Activated naive CD8-positive, alpha-beta T cell treated with anti-CD3 and anti-CD28 coated beads, Interleukin-2, amount 10 ng/mL, durations not matched to agents 7 days and 5 days (primary cell): ENCODE measurements around the gene MRPL28. TPM values are rescaled to one million over a fixed set of nuclear protein-coding genes. Genes with fewer than 3 reads are reported as not detected.
"Not testable (repeated sequence)": the region's sequence is repeated elsewhere in the genome, so short reads cannot be mapped to it uniquely, and the experiment has no call there.

ENCODE experiments used
- ATAC-seq: fragments of 150-1000 bp; cut with Tn5 transposase; one replicate; pipeline ENCODE4 v1.10.0; 2021; ENCODE audit warnings: low read depth, moderate library complexity
- POLR2A ChIA-PET: fragments of 350-600 bp; sonication (Branson Sonifier 250); formaldehyde crosslinking; loops from one replicate; lab custom pipeline; 2021; ENCODE audit warnings: antibody characterized with exemption; lab: Charles Lee
- DNase-seq: peaks from one replicate; pipeline ENCODE4 v3.0.0; 2021
- H3K27ac Mint-ChIP-seq: one replicate; pipeline ENCODE4 v1.8.0; 2022; ENCODE audit warnings: mild to moderate bottlenecking, mixed read lengths
- H3K27me3 Mint-ChIP-seq: one replicate; pipeline ENCODE4 v1.8.0; 2022; ENCODE audit warnings: mild to moderate bottlenecking, moderate library complexity, mixed read lengths
- H3K36me3 Mint-ChIP-seq: one replicate; pipeline ENCODE4 v1.8.0; 2021; ENCODE audit warnings: mild to moderate bottlenecking, mixed read lengths
- H3K4me1 Mint-ChIP-seq: one replicate; pipeline ENCODE4 v1.8.0; 2021; ENCODE audit warnings: mixed read lengths
- H3K4me3 Mint-ChIP-seq: one replicate; pipeline ENCODE4 v1.8.0; 2022; ENCODE audit warnings: mild to moderate bottlenecking, moderate library complexity, mixed read lengths
- H3K9me3 Mint-ChIP-seq: one replicate; pipeline ENCODE4 v1.8.0; 2021; ENCODE audit warnings: mixed read lengths
- total RNA-seq, 2 experiments: library from RNA; stranded (reverse); gene quantifications; one replicate each; pipeline ENCODE4 v1.2.3, GENCODE V29; 2021

The MRPL28 gene
- total RNA-seq, 2 experiments from 2014 or later, result 64.4 to 67.5 TPM

GRCh38 chr16:398561-399339 is 28.4 kb upstream of the MRPL28 start:
- POLR2A ChIA-PET, result no interaction called here
- ATAC-seq (no peak), DNase-seq (peak; percentile 32)
- no peaks in the 10 kb centered on the region for H3K9me3 Mint-ChIP-seq
- no peak overlapping the region for H3K27ac Mint-ChIP-seq
- peaks cover 29% of the 10 kb centered on the region for H3K27me3 Mint-ChIP-seq
- peaks cover 10% of the 10 kb centered on the region for H3K4me1 Mint-ChIP-seq
- H3K36me3 Mint-ChIP-seq, result no peaks in the 10 kb centered on the region
- H3K4me3 Mint-ChIP-seq, result no peak overlapping the region

GRCh38 chr16:397736-398332 is 27.5 kb upstream of the MRPL28 start:
- Mint-ChIP-seq H3K36me3 (no peaks in the 10 kb centered on the region), H3K27ac (no peak overlapping the region), H3K27me3 (peaks cover 29% of the 10 kb centered on the region), H3K4me1 (peaks cover 10% of the 10 kb centered on the region), H3K9me3 (no peaks in the 10 kb centered on the region), H3K4me3 (peak overlapping the region; percentile 32)
- POLR2A ChIA-PET, result no interaction called here
- DNase-seq, result peak; percentile 44
- no peak for ATAC-seq

GRCh38 chr16:397135-397661 is 26.9 kb upstream of the MRPL28 start, which contains the start of gene NME4:
Gene NME4 (plus strand): TSS chr16:397199. CDS start chr16:397223, 24 bp downstream.
- Mint-ChIP-seq H3K36me3 (no peaks in the 10 kb centered on the region), H3K27me3 (peaks cover 29% of the 10 kb centered on the region), H3K9me3 (no peaks in the 10 kb centered on the region), H3K4me1 (peaks cover 12% of the 10 kb centered on the region), H3K4me3 (peak within 1 kb of the TSS; percentile 73), H3K27ac (peak within 1 kb of the TSS; percentile 68)
- POLR2A ChIA-PET, result no interaction called here
- DNase-seq, result peak; percentile 45
- no peak for ATAC-seq

GRCh38 chr16:396605-397004 is 26.3 kb upstream of the MRPL28 start:
- H3K27me3 Mint-ChIP-seq, result peaks cover 29% of the 10 kb centered on the region
- POLR2A ChIA-PET, result no interaction called here

GRCh38 chr16:396199-396598 is 25.9 kb upstream of the MRPL28 start:
- DNase-seq (no peak), ATAC-seq (no peak)
- no peaks in the 10 kb centered on the region for H3K36me3 Mint-ChIP-seq
- no peak overlapping the region for H3K27ac Mint-ChIP-seq
- H3K27me3 Mint-ChIP-seq, result peaks cover 29% of the 10 kb centered on the region
- POLR2A ChIA-PET, result no interaction called here
- no peaks in the 10 kb centered on the region for H3K9me3 Mint-ChIP-seq
- peak overlapping the region; percentile 35 for H3K4me3 Mint-ChIP-seq
- peaks cover 16% of the 10 kb centered on the region for H3K4me1 Mint-ChIP-seq

More at GRCh38 chr16:396605-397004, 26.3 kb upstream of the MRPL28 start:
- Mint-ChIP-seq H3K27ac (peak overlapping the region; percentile 68), H3K9me3 (no peaks in the 10 kb centered on the region), H3K36me3 (no peaks in the 10 kb centered on the region), H3K4me1 (peaks cover 16% of the 10 kb centered on the region), H3K4me3 (peak overlapping the region; percentile 73)
- no peak for DNase-seq
- no peak for ATAC-seq

- Mint-ChIP-seq H3K27ac (peak overlapping the region; percentile 48), H3K27me3 (peaks cover 15% of the 10 kb centered on the region), H3K9me3 (peaks cover 2% of the 10 kb centered on the region), H3K4me3 (no peak overlapping the region), H3K36me3 (no peaks in the 10 kb centered on the region), H3K4me1 (peaks cover 10% of the 10 kb centered on the region)
- no peak for DNase-seq
- POLR2A ChIA-PET, result interaction anchor here (0.7 to 1.0 kb wide), 2 partner anchors 10 to 1028 kb away, joined by 3 read pairs; partner anchors contain the start of gene UQCC4
- ATAC-seq, result no peak
Observed at GRCh38 chr16:392450-393030, 22.2 kb upstream of the MRPL28 start.

DNA sequence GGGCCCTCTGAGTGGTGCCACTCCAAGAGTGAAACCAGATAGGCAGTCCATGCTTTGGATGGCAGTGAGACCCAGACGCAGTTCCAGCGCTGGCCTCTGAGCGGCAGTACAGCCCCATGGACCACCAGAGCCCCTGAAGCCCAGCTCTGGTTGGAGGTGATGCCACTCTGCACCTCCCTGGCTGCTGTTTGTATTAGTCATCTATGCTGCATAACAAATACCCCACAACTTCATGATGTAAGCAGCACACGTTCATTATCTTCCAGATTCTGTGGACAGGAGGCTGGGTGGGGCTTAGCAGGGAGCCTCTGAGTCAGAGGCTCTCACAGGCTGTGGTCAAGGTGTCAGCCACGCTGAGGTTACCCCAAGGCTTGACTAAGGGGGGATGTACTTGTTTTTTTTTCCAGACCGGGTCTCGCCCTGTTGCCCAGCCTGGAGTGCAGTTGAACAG is 21.6 kb upstream of the MRPL28 start:
- Mint-ChIP-seq H3K9me3 (peaks cover 2% of the 10 kb centered on the region), H3K36me3 (no peaks in the 10 kb centered on the region), H3K27ac (peak overlapping the region; percentile 48), H3K4me1 (peaks cover 10% of the 10 kb centered on the region), H3K4me3 (no peak overlapping the region), H3K27me3 (peaks cover 15% of the 10 kb centered on the region)
- DNase-seq, result peak; percentile 70
- POLR2A ChIA-PET, result interaction anchor here (0.7 to 1.0 kb wide), 2 partner anchors 9 to 1029 kb away, joined by 3 read pairs; partner anchors contain the start of gene UQCC4
- peak; percentile 78 for ATAC-seq

DNA sequence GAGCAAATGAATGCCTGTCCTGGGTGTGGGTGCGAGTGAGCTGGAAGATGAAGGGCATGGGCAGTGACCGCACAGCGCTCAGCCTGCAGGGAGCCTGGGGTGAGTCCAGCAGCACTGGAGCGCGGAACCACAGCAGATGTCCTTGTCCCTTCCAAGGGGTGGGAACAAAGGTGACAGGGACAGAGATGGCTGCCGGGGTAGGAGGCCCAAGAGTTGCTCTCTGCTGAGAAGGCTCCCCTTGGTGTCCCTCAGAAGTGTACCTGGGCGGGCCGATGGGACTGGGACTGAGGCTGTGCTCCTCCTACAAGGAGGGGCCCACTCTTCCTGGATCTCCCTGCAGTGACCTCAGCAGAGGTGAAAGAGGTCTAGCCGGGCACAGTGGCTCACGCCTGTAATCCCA is 19.0 kb upstream of the MRPL28 start:
- Mint-ChIP-seq H3K9me3 (peaks cover 2% of the 10 kb centered on the region), H3K4me3 (no peak overlapping the region), H3K4me1 (peaks cover 8% of the 10 kb centered on the region), H3K27me3 (no peaks in the 10 kb centered on the region), H3K36me3 (no peaks in the 10 kb centered on the region), H3K27ac (no peak overlapping the region)
- ATAC-seq (no peak), DNase-seq (no peak)
- POLR2A ChIA-PET, result no interaction called here

- DNase-seq, H3K27me3 Mint-ChIP-seq, H3K36me3 Mint-ChIP-seq, ATAC-seq, H3K4me3 Mint-ChIP-seq, H3K9me3 Mint-ChIP-seq, POLR2A ChIA-PET, H3K27ac Mint-ChIP-seq: not testable (repeated sequence)
- H3K4me1 Mint-ChIP-seq, result peaks cover 14% of the 10 kb centered on the region
Observed at GRCh38 chr16:387761-388666, 17.7 kb upstream of the MRPL28 start.

- ATAC-seq (no peak), DNase-seq (no peak)
- Mint-ChIP-seq H3K4me3 (no peak overlapping the region), H3K4me1 (peaks cover 10% of the 10 kb centered on the region), H3K27me3 (peaks cover 5% of the 10 kb centered on the region), H3K27ac (no peak overlapping the region), H3K36me3 (no peaks in the 10 kb centered on the region), H3K9me3 (peaks cover 2% of the 10 kb centered on the region)
- POLR2A ChIA-PET, result interaction anchor here (0.6 kb wide), 1 partner anchor 923 kb away, joined by 3 read pairs; the partner anchor contains the start of gene UBE2I
Observed at GRCh38 chr16:386641-387156, 16.4 kb upstream of the MRPL28 start.

GRCh38 chr16:383326-384051 is 13.2 kb upstream of the MRPL28 start:
- peak overlapping the region; percentile 65 for H3K27ac Mint-ChIP-seq
- peaks cover 5% of the 10 kb centered on the region for H3K27me3 Mint-ChIP-seq
- peak; percentile 23 for ATAC-seq
- peak; percentile 50 for DNase-seq
- H3K4me1 Mint-ChIP-seq, result peaks cover 9% of the 10 kb centered on the region
- peak overlapping the region; percentile 87 for H3K4me3 Mint-ChIP-seq
- POLR2A ChIA-PET, result interaction anchor here (0.6 to 2.6 kb wide), 3 partner anchors 8 to 160 kb away, joined by 3 to 14 read pairs (median 7); partner anchors contain the start of gene DECR2
- no peaks in the 10 kb centered on the region for H3K9me3 Mint-ChIP-seq
- H3K36me3 Mint-ChIP-seq, result no peaks in the 10 kb centered on the region
